GM12892 (cell line): ENCODE measurements around the gene SLC2A2.

ENCODE experiments used
- POLR2AphosphoS5 ChIP-seq: IDR thresholded peaks from 2 replicates; pipeline ENCODE4 v1.6.1; 2011; ENCODE audit warnings: low read depth, low read length, control low read depth
- TAF1 ChIP-seq: IDR thresholded peaks from 2 replicates; pipeline ENCODE4 v1.6.1; 2011; ENCODE audit warnings: low read depth, mild to moderate bottlenecking, control low read depth, low read length, borderline replicate concordance

DNA sequence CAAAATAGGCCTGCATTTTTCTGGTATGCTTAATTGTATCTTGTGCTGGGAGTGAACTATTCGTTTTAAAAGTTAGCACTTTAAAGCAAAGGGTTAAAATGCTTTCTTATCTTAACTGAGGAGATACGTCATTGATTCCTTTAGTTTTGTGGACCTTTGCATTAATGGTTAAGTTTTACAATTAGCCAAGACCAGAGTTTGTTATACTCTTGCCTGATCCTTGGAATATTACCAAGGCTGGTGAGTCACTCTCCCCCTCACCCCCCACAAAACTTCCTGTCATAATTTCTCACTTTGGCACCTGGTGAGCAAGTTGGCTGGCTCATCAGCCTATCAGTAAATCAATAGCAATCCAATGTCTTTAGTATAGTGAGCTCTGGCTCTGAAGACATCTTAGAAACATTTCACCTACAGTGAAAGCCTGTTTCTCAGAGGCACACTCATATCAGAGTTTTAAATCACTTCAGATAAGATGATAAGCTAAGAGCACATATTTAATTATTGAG lies 26.7 kb downstream of the SLC2A2 start:
- TF ChIP-seq POLR2AphosphoS5 (no peak), TAF1 (no peak)
